Transverse colon (tissue), 4 donors: ENCODE measurements around the gene GNA15.

Source experiments
- POLR2AphosphoS5 ChIP-seq, 3 donors: sonication (generic); formaldehyde crosslinking; IDR thresholded peaks; one replicate each; pipeline ENCODE4 v1.6.1; 2016; ENCODE audit warnings: antibody characterized with exemption in 3 of 3
- TF ChIP-seq, protein P1 (sequence below), 5 experiments: fragments of 200-600 bp in 3 of 5; fragments of 450-650 bp in 2 of 5; sonication (generic) in 3 of 5; IDR thresholded peaks; 1 replicate in 2 of 5; 2 replicates in 3 of 5; pipeline ENCODE4 v1.5.1; 2016 to 2017; ENCODE audit warnings: antibody characterized with exemption in 5 of 5, inconsistent platforms in 3 of 5, mild to moderate bottlenecking in 2 of 5, moderate library complexity in 1 of 5

DNA sequence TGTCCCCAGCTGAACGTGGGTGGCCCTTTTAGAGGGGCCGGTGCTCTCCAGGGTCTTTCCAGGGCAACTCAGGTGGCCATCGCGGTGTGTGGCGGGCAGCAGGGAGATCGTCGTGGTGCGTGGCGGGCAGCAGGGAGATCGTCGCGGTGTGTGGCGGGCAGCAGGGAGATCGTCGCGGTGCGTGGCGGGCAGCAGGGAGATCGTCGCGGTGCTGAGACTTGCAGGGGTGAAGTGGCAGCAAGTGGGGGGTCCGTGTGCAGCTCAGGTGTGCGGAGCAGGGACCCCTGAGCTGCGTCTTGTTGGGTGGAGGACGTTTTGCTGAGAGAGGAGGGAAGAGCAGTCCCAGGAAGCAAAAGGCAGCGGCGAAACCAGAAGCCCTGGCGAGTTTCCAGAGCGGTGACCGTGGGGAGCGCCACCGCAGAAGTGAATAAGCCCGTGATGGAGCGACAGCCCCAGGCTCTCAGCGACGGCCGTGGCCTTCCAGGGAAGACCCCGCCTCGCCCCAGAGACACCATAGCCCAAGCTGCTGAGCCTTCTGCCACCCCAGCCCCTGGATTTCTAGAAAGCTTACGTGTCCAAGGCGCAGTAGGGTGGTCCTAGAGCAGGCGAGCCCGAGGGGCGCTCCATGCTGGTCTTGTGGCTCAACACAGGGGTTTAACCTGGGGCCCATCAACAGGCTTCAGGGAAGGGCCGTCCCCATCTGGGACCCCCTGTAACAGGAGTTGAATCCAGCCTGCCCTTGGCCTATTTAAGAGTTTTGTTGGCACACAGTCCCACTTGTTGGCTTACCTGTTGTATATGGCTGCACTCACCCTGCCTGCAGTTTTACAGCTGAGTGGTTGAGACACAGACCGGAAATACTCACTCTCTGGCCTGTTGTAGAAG lies 55.3 kb downstream of the GNA15 start:
- TF ChIP-seq, protein P1, sequence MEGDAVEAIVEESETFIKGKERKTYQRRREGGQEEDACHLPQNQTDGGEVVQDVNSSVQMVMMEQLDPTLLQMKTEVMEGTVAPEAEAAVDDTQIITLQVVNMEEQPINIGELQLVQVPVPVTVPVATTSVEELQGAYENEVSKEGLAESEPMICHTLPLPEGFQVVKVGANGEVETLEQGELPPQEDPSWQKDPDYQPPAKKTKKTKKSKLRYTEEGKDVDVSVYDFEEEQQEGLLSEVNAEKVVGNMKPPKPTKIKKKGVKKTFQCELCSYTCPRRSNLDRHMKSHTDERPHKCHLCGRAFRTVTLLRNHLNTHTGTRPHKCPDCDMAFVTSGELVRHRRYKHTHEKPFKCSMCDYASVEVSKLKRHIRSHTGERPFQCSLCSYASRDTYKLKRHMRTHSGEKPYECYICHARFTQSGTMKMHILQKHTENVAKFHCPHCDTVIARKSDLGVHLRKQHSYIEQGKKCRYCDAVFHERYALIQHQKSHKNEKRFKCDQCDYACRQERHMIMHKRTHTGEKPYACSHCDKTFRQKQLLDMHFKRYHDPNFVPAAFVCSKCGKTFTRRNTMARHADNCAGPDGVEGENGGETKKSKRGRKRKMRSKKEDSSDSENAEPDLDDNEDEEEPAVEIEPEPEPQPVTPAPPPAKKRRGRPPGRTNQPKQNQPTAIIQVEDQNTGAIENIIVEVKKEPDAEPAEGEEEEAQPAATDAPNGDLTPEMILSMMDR (IDR thresholded peaks at IDR 0.05): no peak
- no peak for TF ChIP-seq POLR2AphosphoS5 (IDR thresholded peaks at IDR 0.05)
